Activated naive CD4-positive, alpha-beta T cell treated with anti-CD3 and anti-CD28 coated beads, Interleukin-2, amount 50 U/mL, for 72 hours (primary cell): ENCODE measurements around the gene FANCE. TPM values are rescaled to one million over a fixed set of nuclear protein-coding genes. Genes with fewer than 3 reads are reported as not detected.

ENCODE experiments used
- ATAC-seq, 2 donors: fragments of 150-1000 bp; cut with Tn5 transposase; 2 replicates each; pipeline ENCODE4 v1.10.0; 2021; ENCODE audit warnings: mild to moderate bottlenecking in 2 of 2, moderate library complexity in 2 of 2
- DNase-seq, 2 donors: peaks; one replicate each; pipeline ENCODE4 v3.0.0; 2021 to 2022; ENCODE audit warnings: low spot score in 2 of 2
- H3K27ac Mint-ChIP-seq, 2 donors: one replicate each; pipeline ENCODE4 v1.8.0; 2022; ENCODE audit warnings: mild to moderate bottlenecking in 2 of 2, mixed read lengths in 2 of 2
- H3K36me3 Mint-ChIP-seq, 2 donors: one replicate each; pipeline ENCODE4 v1.8.0; 2022; ENCODE audit warnings: mixed read lengths in 2 of 2
- H3K9me3 Mint-ChIP-seq, 2 donors: one replicate each; pipeline ENCODE4 v1.8.0; 2022; ENCODE audit warnings: mixed read lengths in 2 of 2
- total RNA-seq, 2 donors: library from RNA; stranded (reverse); gene quantifications; one replicate each; pipeline ENCODE4 v1.2.3, GENCODE V29; 2022

The FANCE gene
- total RNA-seq, 2 donors from 2014 or later = 14.3 to 14.7 TPM

- peaks cover 28 to 36% of the 10 kb centered on the region in 2 donors for H3K36me3 Mint-ChIP-seq
- ATAC-seq (no peak), DNase-seq (no peak)
- peak overlapping the region in 1 of 2 donors; percentile 98 for H3K27ac Mint-ChIP-seq
- no peaks in the 10 kb centered on the region for H3K9me3 Mint-ChIP-seq
Measured at GRCh38 chr6:35473075-35473849, 21.1 kb downstream of the FANCE start.

GRCh38 chr6:35473850-35474130 lies 21.7 kb downstream of the FANCE start:
- ATAC-seq (no peak), DNase-seq (peak in 1 of 2 donors; percentile 25)
- H3K9me3 Mint-ChIP-seq = no peaks in the 10 kb centered on the region
- peak overlapping the region in 1 of 2 donors; percentile 98 for H3K27ac Mint-ChIP-seq
- peaks cover 23 to 31% of the 10 kb centered on the region in 2 donors for H3K36me3 Mint-ChIP-seq

- ATAC-seq (peak; percentile 9 to 21), DNase-seq (peak in 1 of 2 donors; percentile 26)
- Mint-ChIP-seq H3K9me3 (no peaks in the 10 kb centered on the region), H3K36me3 (peaks cover 18 to 26% of the 10 kb centered on the region in 2 donors), H3K27ac (peak overlapping the region; percentile 25 to 98)
Measured at GRCh38 chr6:35474131-35474941, 22.2 kb downstream of the FANCE start.

- Mint-ChIP-seq H3K27ac (peak overlapping the region in 1 of 2 donors; percentile 98), H3K36me3 (peaks cover 10 to 19% of the 10 kb centered on the region in 2 donors), H3K9me3 (no peaks in the 10 kb centered on the region)
- DNase-seq (no peak), ATAC-seq (peak; percentile 3 to 6)
Measured at GRCh38 chr6:35474942-35475570, 22.9 kb downstream of the FANCE start.

GRCh38 chr6:35475573-35475972 lies 23.4 kb downstream of the FANCE start:
- Mint-ChIP-seq H3K36me3 (peaks cover 5 to 14% of the 10 kb centered on the region in 2 donors), H3K9me3 (no peaks in the 10 kb centered on the region), H3K27ac (peak overlapping the region in 1 of 2 donors; percentile 98)
- ATAC-seq (peak in 1 of 2 donors; percentile 3), DNase-seq (no peak)

GRCh38 chr6:35476004-35476403 lies 23.9 kb downstream of the FANCE start:
- ATAC-seq (peak in 1 of 2 donors; percentile 19), DNase-seq (no peak)
- Mint-ChIP-seq H3K9me3 (no peaks in the 10 kb centered on the region), H3K27ac (peak overlapping the region in 1 of 2 donors; percentile 98), H3K36me3 (peaks cover under 1 to 9% of the 10 kb centered on the region in 2 donors)

- Mint-ChIP-seq H3K27ac (no peak overlapping the region), H3K9me3 (no peaks in the 10 kb centered on the region), H3K36me3 (peaks cover 0 to 5% of the 10 kb centered on the region in 2 donors)
- DNase-seq = no peak
- ATAC-seq = no peak
Measured at GRCh38 chr6:35477028-35477427, 24.9 kb downstream of the FANCE start.

GRCh38 chr6:35477551-35478179 lies 25.5 kb downstream of the FANCE start:
- H3K9me3 Mint-ChIP-seq = no peaks in the 10 kb centered on the region

GRCh38 chr6:35478259-35478658 lies 26.1 kb downstream of the FANCE start:
- H3K9me3 Mint-ChIP-seq = no peaks in the 10 kb centered on the region
- peak overlapping the region in 1 of 2 donors; percentile 87 for H3K27ac Mint-ChIP-seq
- H3K36me3 Mint-ChIP-seq = no peaks in the 10 kb centered on the region
- ATAC-seq (peak in 1 of 2 donors; percentile 1), DNase-seq (no peak)

More at GRCh38 chr6:35477551-35478179, 25.5 kb downstream of the FANCE start:
- ATAC-seq (no peak), DNase-seq (no peak)
- Mint-ChIP-seq H3K36me3 (no peaks in the 10 kb centered on the region), H3K27ac (peak overlapping the region in 1 of 2 donors; percentile 87)

GRCh38 chr6:35480176-35480575 lies 28.0 kb downstream of the FANCE start:
- no peak overlapping the region for H3K27ac Mint-ChIP-seq
- no peak for DNase-seq
- no peaks in the 10 kb centered on the region for H3K36me3 Mint-ChIP-seq
- peak in 1 of 2 donors; percentile 1 for ATAC-seq
- no peaks in the 10 kb centered on the region for H3K9me3 Mint-ChIP-seq

GRCh38 chr6:35481226-35481625 lies 29.1 kb downstream of the FANCE start:
- Mint-ChIP-seq H3K36me3 (no peaks in the 10 kb centered on the region), H3K9me3 (no peaks in the 10 kb centered on the region), H3K27ac (no peak overlapping the region)
- ATAC-seq = no peak
- DNase-seq = no peak

- DNase-seq = no peak
- no peaks in the 10 kb centered on the region for H3K36me3 Mint-ChIP-seq
- no peak overlapping the region for H3K27ac Mint-ChIP-seq
- ATAC-seq = no peak
- H3K9me3 Mint-ChIP-seq = no peaks in the 10 kb centered on the region
Measured at GRCh38 chr6:35483062-35483461, 30.9 kb downstream of the FANCE start.

- no peak overlapping the region for H3K27ac Mint-ChIP-seq
- no peaks in the 10 kb centered on the region for H3K36me3 Mint-ChIP-seq
- ATAC-seq (no peak), DNase-seq (no peak)
- no peaks in the 10 kb centered on the region for H3K9me3 Mint-ChIP-seq
Measured at GRCh38 chr6:35483490-35483889, 31.4 kb downstream of the FANCE start.

- no peaks in the 10 kb centered on the region for H3K9me3 Mint-ChIP-seq
- no peak for DNase-seq
- no peak overlapping the region for H3K27ac Mint-ChIP-seq
- H3K36me3 Mint-ChIP-seq = no peaks in the 10 kb centered on the region
- no peak for ATAC-seq
Measured at GRCh38 chr6:35483893-35484645, 31.9 kb downstream of the FANCE start.

GRCh38 chr6:35484921-35485392 lies 32.8 kb downstream of the FANCE start:
- H3K27ac Mint-ChIP-seq = no peak overlapping the region
- no peaks in the 10 kb centered on the region for H3K36me3 Mint-ChIP-seq
- H3K9me3 Mint-ChIP-seq = no peaks in the 10 kb centered on the region
- DNase-seq = no peak
- no peak for ATAC-seq

GRCh38 chr6:35485402-35485877 lies 33.3 kb downstream of the FANCE start:
- Mint-ChIP-seq H3K9me3 (no peaks in the 10 kb centered on the region), H3K36me3 (no peaks in the 10 kb centered on the region), H3K27ac (no peak overlapping the region)
- DNase-seq (no peak), ATAC-seq (no peak)
